ENCODE measurements around the gene PBX1.

DNA sequence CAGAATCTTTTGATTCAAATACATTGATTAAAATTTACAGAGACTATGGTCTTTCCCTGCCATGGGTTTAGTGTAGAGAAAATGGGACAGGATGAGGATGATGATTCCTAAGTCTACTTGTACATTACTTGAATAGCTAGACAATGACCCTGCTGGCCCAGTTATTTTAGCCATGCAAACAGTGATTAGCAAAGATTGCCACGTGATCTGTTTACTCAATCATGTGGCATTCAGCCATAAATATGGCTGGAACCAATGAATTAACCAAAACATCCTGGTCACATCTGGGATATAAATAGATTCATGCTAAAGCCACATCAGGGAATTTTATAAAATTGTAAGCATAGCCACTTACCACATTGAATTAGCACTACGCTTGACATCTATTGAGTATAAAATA is 167.3 kb downstream of the PBX1 start:
- no peak for TF ChIP-seq EZH2phosphoT487 (IDR thresholded peaks at IDR 0.05; ENCODE audit: insufficient read depth, low read depth)
- no peak for TF ChIP-seq EZH2 (IDR thresholded peaks at IDR 0.05; ENCODE audit: insufficient read depth, poor library complexity, severe bottlenecking)
